Tibial artery (tissue), 4 donors: Measurements from ENCODE around the gene TPK1.
A peak's percentile ranks its signal among the peaks of the same experiment; 100 is the strongest.

ENCODE experiments used
- DNase-seq, 2 donors: peaks; one replicate each; pipeline ENCODE4 v3.0.0-alpha.2; 2019
- H3K27ac ChIP-seq, 2 donors: fragments of 200-600 bp; sonication (generic) in 1 of 2; 1 replicate in 1 of 2; 2 replicates in 1 of 2; pipeline ENCODE4 v1.5.1; 2018 to 2019; ENCODE audit warnings: mild to moderate bottlenecking in 1 of 2
- H3K27me3 ChIP-seq, 2 donors: fragments of 200-600 bp; sonication (generic) in 1 of 2; one replicate each; pipeline versions ENCODE4 v1.5.1 to v1.6.0; 2016 to 2019
- H3K36me3 ChIP-seq, 3 donors: fragments of 200-600 bp; sonication (generic) in 2 of 3; one replicate each; pipeline ENCODE4 v1.5.1; 2016 to 2019; ENCODE audit warnings: mild to moderate bottlenecking in 2 of 3
- H3K4me1 ChIP-seq, 4 donors: fragments of 200-600 bp; sonication (generic) in 2 of 4; 1 replicate in 3 of 4; 2 replicates in 1 of 4; pipeline ENCODE4 v1.5.1; 2016 to 2019
- H3K4me3 ChIP-seq, 2 donors: fragments of 200-600 bp; sonication (generic) in 1 of 2; 1 replicate in 1 of 2; 2 replicates in 1 of 2; pipeline ENCODE4 v1.5.1; 2018 to 2019; ENCODE audit warnings: mild to moderate bottlenecking in 2 of 2
- H3K9me3 ChIP-seq, 3 donors: fragments of 200-600 bp; sonication (generic) in 1 of 3; one replicate each; pipeline ENCODE4 v1.5.1; 2016 to 2019
- intact Hi-C: fragments of 100-400 bp; cut with DNase I; formaldehyde crosslinking; loops from one replicate; pipeline ENCODE4 v1.15.0; 2023; ENCODE audit warnings: low total_unique reads
- TF ChIP-seq, protein P1 (sequence below), 2 experiments: fragments of 200-600 bp in 1 of 2; fragments of 450-650 bp in 1 of 2; IDR thresholded peaks; one replicate each; pipeline ENCODE4 v1.5.1; 2017 to 2019; ENCODE audit warnings: antibody characterized with exemption in 2 of 2, mild to moderate bottlenecking in 1 of 2, moderate library complexity in 1 of 2

The TPK1 gene

GRCh38 chr7:144834641-144835144 lies 1.2 kb downstream of the TPK1 start:
- H3K36me3 ChIP-seq: no peaks in the 10 kb centered on the region
- H3K9me3 ChIP-seq: no peaks in the 10 kb centered on the region
- intact Hi-C loops: no loop called here
- no peaks in the 10 kb centered on the region for H3K27me3 ChIP-seq
- DNase-seq: peak in 1 of 2 donors; percentile 44
- peaks cover 0 to 15% (median 0%) of the 10 kb centered on the region in 4 donors for H3K4me1 ChIP-seq
- TF ChIP-seq, protein P1, sequence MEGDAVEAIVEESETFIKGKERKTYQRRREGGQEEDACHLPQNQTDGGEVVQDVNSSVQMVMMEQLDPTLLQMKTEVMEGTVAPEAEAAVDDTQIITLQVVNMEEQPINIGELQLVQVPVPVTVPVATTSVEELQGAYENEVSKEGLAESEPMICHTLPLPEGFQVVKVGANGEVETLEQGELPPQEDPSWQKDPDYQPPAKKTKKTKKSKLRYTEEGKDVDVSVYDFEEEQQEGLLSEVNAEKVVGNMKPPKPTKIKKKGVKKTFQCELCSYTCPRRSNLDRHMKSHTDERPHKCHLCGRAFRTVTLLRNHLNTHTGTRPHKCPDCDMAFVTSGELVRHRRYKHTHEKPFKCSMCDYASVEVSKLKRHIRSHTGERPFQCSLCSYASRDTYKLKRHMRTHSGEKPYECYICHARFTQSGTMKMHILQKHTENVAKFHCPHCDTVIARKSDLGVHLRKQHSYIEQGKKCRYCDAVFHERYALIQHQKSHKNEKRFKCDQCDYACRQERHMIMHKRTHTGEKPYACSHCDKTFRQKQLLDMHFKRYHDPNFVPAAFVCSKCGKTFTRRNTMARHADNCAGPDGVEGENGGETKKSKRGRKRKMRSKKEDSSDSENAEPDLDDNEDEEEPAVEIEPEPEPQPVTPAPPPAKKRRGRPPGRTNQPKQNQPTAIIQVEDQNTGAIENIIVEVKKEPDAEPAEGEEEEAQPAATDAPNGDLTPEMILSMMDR (IDR thresholded peaks at IDR 0.05): no peak
- H3K27ac ChIP-seq: peak overlapping the region; percentile 88 to 99
- peak overlapping the region; percentile 70 to 91 for H3K4me3 ChIP-seq

- H3K9me3 ChIP-seq: no peaks in the 10 kb centered on the region
- no peak overlapping the region for H3K27ac ChIP-seq
- no peaks in the 10 kb centered on the region for H3K36me3 ChIP-seq
- no peaks in the 10 kb centered on the region for H3K27me3 ChIP-seq
- intact Hi-C loops: no loop called here
- TF ChIP-seq, protein P1 (IDR thresholded peaks at IDR 0.05): no peak
- peaks cover 0 to 29% (median 1%) of the 10 kb centered on the region in 4 donors for H3K4me1 ChIP-seq
- H3K4me3 ChIP-seq: no peak overlapping the region
- DNase-seq: no peak
Measured at GRCh38 chr7:144830811-144831210, 5.0 kb downstream of the TPK1 start.

GRCh38 chr7:144830024-144830785 lies 5.6 kb downstream of the TPK1 start:
- Histone ChIP-seq H3K4me3 (no peak overlapping the region), H3K4me1 (peaks cover 0 to 36% (median 1%) of the 10 kb centered on the region in 4 donors), H3K36me3 (no peaks in the 10 kb centered on the region), H3K27ac (no peak overlapping the region), H3K9me3 (no peaks in the 10 kb centered on the region), H3K27me3 (no peaks in the 10 kb centered on the region)
- TF ChIP-seq, protein P1 (IDR thresholded peaks at IDR 0.05): no peak
- no peak for DNase-seq
- intact Hi-C loops: no loop called here

GRCh38 chr7:144827621-144828020 lies 8.2 kb downstream of the TPK1 start:
- no peaks in the 10 kb centered on the region for H3K27me3 ChIP-seq
- peaks cover 0 to 41% (median 6%) of the 10 kb centered on the region in 4 donors for H3K4me1 ChIP-seq
- TF ChIP-seq, protein P1 (IDR thresholded peaks at IDR 0.05): no peak
- H3K27ac ChIP-seq: peak overlapping the region; percentile 55 to 57
- no peaks in the 10 kb centered on the region for H3K9me3 ChIP-seq
- H3K4me3 ChIP-seq: peak overlapping the region; percentile 3 to 14
- intact Hi-C loops: no loop called here
- H3K36me3 ChIP-seq: no peaks in the 10 kb centered on the region
- DNase-seq: no peak

GRCh38 chr7:144826208-144826607 lies 9.6 kb downstream of the TPK1 start:
- no peak for DNase-seq
- TF ChIP-seq, protein P1 (IDR thresholded peaks at IDR 0.05): no peak
- no peaks in the 10 kb centered on the region for H3K36me3 ChIP-seq
- no peaks in the 10 kb centered on the region for H3K9me3 ChIP-seq
- no peak overlapping the region for H3K4me3 ChIP-seq
- intact Hi-C loops: no loop called here
- peaks cover 0 to 41% (median 6%) of the 10 kb centered on the region in 4 donors for H3K4me1 ChIP-seq
- peak overlapping the region in 1 of 2 donors; percentile 55 for H3K27ac ChIP-seq
- no peaks in the 10 kb centered on the region for H3K27me3 ChIP-seq
